Right lobe of liver (tissue), 4 donors: ENCODE data around the gene TEX13D.

Experiments used
- POLR2A ChIP-seq: fragments of 450-650 bp; IDR thresholded peaks from one replicate; pipeline ENCODE4 v1.6.1; 2017; ENCODE audit warnings: antibody characterized with exemption, mild to moderate bottlenecking
- TF ChIP-seq, protein P1 (sequence below), 4 donors: fragments of 200-600 bp in 3 of 4; fragments of 450-650 bp in 1 of 4; IDR thresholded peaks; one replicate each; pipeline versions ENCODE4 v1.5.1 to v1.8.0; 2016 to 2022; ENCODE audit warnings: antibody characterized with exemption in 4 of 4, mild to moderate bottlenecking in 2 of 4
- donor health status: DM: no; HTN: no; CAD: no.
- donor health status: DM: no; HTN: no; CAD: no.
- donor health status: DM: no; HTN: yes; CAD: no.

DNA sequence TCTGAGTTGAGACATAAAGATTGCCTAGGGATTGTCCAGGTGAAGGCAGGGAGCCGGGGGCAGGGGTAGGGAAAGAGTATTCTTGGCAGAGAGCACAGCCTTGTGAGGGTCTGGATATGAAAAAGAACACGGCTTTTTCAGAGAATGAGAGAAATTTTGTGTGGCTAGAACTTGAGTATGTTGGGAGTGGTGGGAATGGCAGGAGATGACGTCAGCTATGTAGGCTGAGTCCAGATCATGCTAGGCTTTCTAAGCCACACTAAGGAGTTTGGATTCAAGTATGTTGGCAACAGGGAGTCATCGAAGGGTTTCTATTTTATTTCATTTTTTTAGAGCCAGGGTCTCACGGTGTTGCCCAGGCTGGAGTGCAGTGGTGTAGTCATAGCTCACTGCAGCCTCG is 53.9 kb downstream of the TEX13D start:
- TF ChIP-seq, protein P1, sequence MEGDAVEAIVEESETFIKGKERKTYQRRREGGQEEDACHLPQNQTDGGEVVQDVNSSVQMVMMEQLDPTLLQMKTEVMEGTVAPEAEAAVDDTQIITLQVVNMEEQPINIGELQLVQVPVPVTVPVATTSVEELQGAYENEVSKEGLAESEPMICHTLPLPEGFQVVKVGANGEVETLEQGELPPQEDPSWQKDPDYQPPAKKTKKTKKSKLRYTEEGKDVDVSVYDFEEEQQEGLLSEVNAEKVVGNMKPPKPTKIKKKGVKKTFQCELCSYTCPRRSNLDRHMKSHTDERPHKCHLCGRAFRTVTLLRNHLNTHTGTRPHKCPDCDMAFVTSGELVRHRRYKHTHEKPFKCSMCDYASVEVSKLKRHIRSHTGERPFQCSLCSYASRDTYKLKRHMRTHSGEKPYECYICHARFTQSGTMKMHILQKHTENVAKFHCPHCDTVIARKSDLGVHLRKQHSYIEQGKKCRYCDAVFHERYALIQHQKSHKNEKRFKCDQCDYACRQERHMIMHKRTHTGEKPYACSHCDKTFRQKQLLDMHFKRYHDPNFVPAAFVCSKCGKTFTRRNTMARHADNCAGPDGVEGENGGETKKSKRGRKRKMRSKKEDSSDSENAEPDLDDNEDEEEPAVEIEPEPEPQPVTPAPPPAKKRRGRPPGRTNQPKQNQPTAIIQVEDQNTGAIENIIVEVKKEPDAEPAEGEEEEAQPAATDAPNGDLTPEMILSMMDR (IDR thresholded peaks at IDR 0.05), result no peak
- TF ChIP-seq POLR2A, result no peak
